ENCODE results near the gene ZNF224. TPM values are rescaled to one million over a fixed set of nuclear protein-coding genes. Genes with fewer than 3 reads are reported as not detected.
A peak's percentile ranks its signal among the peaks of the same experiment; 100 is the strongest.

ZNF224 gene
- polyA plus RNA-seq, 1 of the 3 experiments (the other 2 are of a cell fraction): 13.9 TPM

- Histone ChIP-seq H3K4me1 (ENCODE audit: control insufficient read depth in 1 of 2, insufficient read depth in 2 of 2, low read depth in 1 of 2, low read length in 1 of 2) (no peaks in the 10 kb centered on the region), H3K9me3 (peaks cover 11% of the 10 kb centered on the region; the same call in 1 of the 2 replicates), H3K4me2 (no peak overlapping the region), H3K36me3 (replicated peaks in 1 of 2; ENCODE audit: control insufficient read depth in 1 of 2, insufficient read depth in 2 of 2, low read length in 1 of 2) (peaks cover 51 to 59% of the 10 kb centered on the region in 2 experiments), H3K4me3 (ENCODE audit: low read depth in 2 of 2, low read length in 1 of 2) (peak overlapping the region in 1 of 2 experiments; percentile 17; a peak in 1 of 4 replicates), H3K9me2 (no peaks in the 10 kb centered on the region), H2AFZ (ENCODE audit: low read depth) (no peak overlapping the region), H4K20me1 (ENCODE audit: insufficient read depth) (no peaks in the 10 kb centered on the region), H3K9ac (no peak overlapping the region), H3F3A (replicated peaks; ENCODE audit: insufficient read depth) (peaks cover 6% of the 10 kb centered on the region), H3K79me2 (ENCODE audit: insufficient read depth) (no peaks in the 10 kb centered on the region), H3K27me3 (ENCODE audit: insufficient read depth) (no peaks in the 10 kb centered on the region), H3K27ac (ENCODE audit: low read depth in 2 of 2, low read length in 1 of 2) (no peak overlapping the region)
- TF ChIP-seq CHD2 (IDR thresholded peaks at IDR 0.05; ENCODE audit: low read length, partially characterized antibody): no peak
- no peak for TF ChIP-seq IRF3 (IDR thresholded peaks at IDR 0.05; ENCODE audit: low read depth, low read length)
- TF ChIP-seq MAX (IDR thresholded peaks at IDR 0.05; ENCODE audit: low read depth): no peak
- TF ChIP-seq POLR2AphosphoS5 (IDR thresholded peaks at IDR 0.05; ENCODE audit: low read depth, low read length): no peak
- no peak for TF ChIP-seq RXRA (IDR thresholded peaks at IDR 0.05; ENCODE audit: borderline replicate concordance, low read depth)
- TF ChIP-seq FOXJ3 (CRISPR knock-in tag; IDR thresholded peaks at IDR 0.05): no peak
- TF ChIP-seq USF2 (IDR thresholded peaks at IDR 0.05; ENCODE audit: borderline replicate concordance, low read depth, low read length): no peak
- no peak for TF ChIP-seq RCOR1 (IDR thresholded peaks at IDR 0.05; ENCODE audit: low read length)
- TF ChIP-seq NRF1 (IDR thresholded peaks at IDR 0.05; ENCODE audit: low read depth, low read length): no peak
- TF ChIP-seq SIN3A (IDR thresholded peaks at IDR 0.05; ENCODE audit: borderline replicate concordance, low read depth, low read length): no peak
- TF ChIP-seq CTCF (IDR thresholded peaks at IDR 0.05): no peak
- no peak for TF ChIP-seq FOSL2 (IDR thresholded peaks at IDR 0.05; ENCODE audit: borderline replicate concordance, low read depth)
- no peak for TF ChIP-seq MXI1 (IDR thresholded peaks at IDR 0.05; ENCODE audit: low read depth, low read length)
- no peak for TF ChIP-seq GABPA (IDR thresholded peaks at IDR 0.05; ENCODE audit: low read depth)
- TF ChIP-seq EZH2phosphoT487 (IDR thresholded peaks at IDR 0.05; ENCODE audit: borderline replicate concordance, low read depth): no peak
- TF ChIP-seq, protein P1, sequence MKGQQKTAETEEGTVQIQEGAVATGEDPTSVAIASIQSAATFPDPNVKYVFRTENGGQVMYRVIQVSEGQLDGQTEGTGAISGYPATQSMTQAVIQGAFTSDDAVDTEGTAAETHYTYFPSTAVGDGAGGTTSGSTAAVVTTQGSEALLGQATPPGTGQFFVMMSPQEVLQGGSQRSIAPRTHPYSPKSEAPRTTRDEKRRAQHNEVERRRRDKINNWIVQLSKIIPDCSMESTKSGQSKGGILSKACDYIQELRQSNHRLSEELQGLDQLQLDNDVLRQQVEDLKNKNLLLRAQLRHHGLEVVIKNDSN (IDR thresholded peaks at IDR 0.05; ENCODE audit: borderline replicate concordance, low read depth): no peak
- no peak for TF ChIP-seq RFX5 (IDR thresholded peaks at IDR 0.05; ENCODE audit: low read length)
- no peak for TF ChIP-seq YY1 (IDR thresholded peaks at IDR 0.05; ENCODE audit: low read depth)
- no peak for TF ChIP-seq RAD21 (IDR thresholded peaks at IDR 0.05; ENCODE audit: low read length)
- no peak for TF ChIP-seq SMC3 (IDR thresholded peaks at IDR 0.05; ENCODE audit: low read depth, low read length)
- CTCF ChIA-PET: no interaction called here
- POLR2A ChIA-PET: no interaction called here
- no peak for DNase-seq
- 94% methylated on average over 2 of the region's 2 CpGs for WGBS (ENCODE audit: low lambda C conversion rate)
Measured at GRCh38 chr19:44156475-44156874, 62.3 kb downstream of the ZNF224 start.

Small RNA genes lying within 50 kb of the gene (small RNA-seq; reads per million reads assigned to genes)
- gene RNU6-902P: 0 reads per million in 7 experiments

Other genes with a start within 250 kb of the ZNF224 start
- 2.6 and 4.3 TPM in 2 replicates for gene ZNF404, start 210.4 kb upstream of the ZNF224 start, polyA plus RNA-seq (2012; rRNA removed)
- gene ZNF45, start 159.1 kb upstream of the ZNF224 start, polyA plus RNA-seq (2012; rRNA removed): 9.7 and 14.3 TPM in 2 replicates
- gene ZNF221, start 143.1 kb upstream of the ZNF224 start, polyA plus RNA-seq (2012; rRNA removed): 0.64 and 1.7 TPM in 2 replicates
- gene ZNF155, start 110.2 kb upstream of the ZNF224 start, polyA plus RNA-seq (2012; rRNA removed): 2.1 and 3.8 TPM in 2 replicates
- 1.8 and 2.4 TPM in 2 replicates for gene ZNF230, start 91.4 kb upstream of the ZNF224 start, polyA plus RNA-seq (2012; rRNA removed)
- gene ZNF222, start 69.0 kb upstream of the ZNF224 start, polyA plus RNA-seq (2012; rRNA removed): 3.7 and 6.7 TPM in 2 replicates
- 2.7 and 4.1 TPM in 2 replicates for gene ZNF223, start 42.3 kb upstream of the ZNF224 start, polyA plus RNA-seq (2012; rRNA removed)
- gene ZNF284, start 22.2 kb upstream of the ZNF224 start, polyA plus RNA-seq (2012; rRNA removed): 1.4 and 2.2 TPM in 2 replicates
- 1.2 and 1.3 TPM in 2 replicates for gene ZNF225, start 19.0 kb downstream of the ZNF224 start, polyA plus RNA-seq (2012; rRNA removed)
- gene ZNF234, start 47.2 kb downstream of the ZNF224 start, polyA plus RNA-seq (2012; rRNA removed): 3.1 and 6.0 TPM in 2 replicates
- gene ZNF226, start 70.7 kb downstream of the ZNF224 start, polyA plus RNA-seq (2012; rRNA removed): 28.8 and 48.3 TPM in 2 replicates
- 8.3 and 9.1 TPM in 2 replicates for gene ZNF227, start 118.2 kb downstream of the ZNF224 start, polyA plus RNA-seq (2012; rRNA removed)
- gene ZNF233, start 165.5 kb downstream of the ZNF224 start, polyA plus RNA-seq (2012; rRNA removed): 0.97 and 1.8 TPM in 2 replicates
- 2.7 and 4.1 TPM in 2 replicates for gene ZNF235, start 210.7 kb downstream of the ZNF224 start, polyA plus RNA-seq (2012; rRNA removed)

Measured in SK-N-SH (cell line).